ENCODE data around the gene EVA1B. TPM values are rescaled to one million over a fixed set of nuclear protein-coding genes. Genes with fewer than 3 reads are reported as not detected.
A peak's percentile ranks its signal among the peaks of the same experiment; 100 is the strongest.

Gene EVA1B
- total and polyA plus RNA-seq, 10 of the 15 experiments (the other 5 are each of a cell fraction or from before 2014, with no cell fraction given), result 0.15 to 6.4 (median 3.0) TPM; not detected in 2

DNA sequence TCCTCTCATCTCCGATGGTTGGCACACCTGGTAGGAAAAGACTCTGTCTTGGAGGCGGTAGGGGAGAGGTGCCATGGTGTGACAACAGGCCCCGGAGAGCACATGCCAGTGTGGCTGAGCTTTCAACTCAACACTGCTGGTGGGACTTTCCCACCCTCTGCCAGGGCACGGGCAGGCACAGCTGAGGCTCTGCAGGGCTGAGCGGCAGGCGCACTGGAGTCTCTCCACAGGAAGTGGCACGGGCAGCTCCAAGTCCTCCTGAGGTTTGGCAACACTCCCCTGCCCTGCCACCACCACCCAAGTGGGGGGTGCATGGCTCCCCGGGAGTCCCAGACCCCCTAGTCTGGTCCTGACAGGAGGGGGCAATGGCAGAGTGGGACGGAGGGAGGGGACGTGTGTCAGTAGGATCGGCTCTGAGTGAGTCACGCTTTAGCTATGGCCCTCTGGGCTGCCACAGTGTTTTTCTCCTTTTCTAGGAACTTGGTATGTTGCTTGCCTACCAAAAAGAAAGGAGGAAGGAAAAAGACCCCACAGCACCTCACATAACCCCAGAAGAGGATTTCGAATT lies 27.3 kb upstream of the EVA1B start (continued):
- TF ChIP-seq, protein P1, sequence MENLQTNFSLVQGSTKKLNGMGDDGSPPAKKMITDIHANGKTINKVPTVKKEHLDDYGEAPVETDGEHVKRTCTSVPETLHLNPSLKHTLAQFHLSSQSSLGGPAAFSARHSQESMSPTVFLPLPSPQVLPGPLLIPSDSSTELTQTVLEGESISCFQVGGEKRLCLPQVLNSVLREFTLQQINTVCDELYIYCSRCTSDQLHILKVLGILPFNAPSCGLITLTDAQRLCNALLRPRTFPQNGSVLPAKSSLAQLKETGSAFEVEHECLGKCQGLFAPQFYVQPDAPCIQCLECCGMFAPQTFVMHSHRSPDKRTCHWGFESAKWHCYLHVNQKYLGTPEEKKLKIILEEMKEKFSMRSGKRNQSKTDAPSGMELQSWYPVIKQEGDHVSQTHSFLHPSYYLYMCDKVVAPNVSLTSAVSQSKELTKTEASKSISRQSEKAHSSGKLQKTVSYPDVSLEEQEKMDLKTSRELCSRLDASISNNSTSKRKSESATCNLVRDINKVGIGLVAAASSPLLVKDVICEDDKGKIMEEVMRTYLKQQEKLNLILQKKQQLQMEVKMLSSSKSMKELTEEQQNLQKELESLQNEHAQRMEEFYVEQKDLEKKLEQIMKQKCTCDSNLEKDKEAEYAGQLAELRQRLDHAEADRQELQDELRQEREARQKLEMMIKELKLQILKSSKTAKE (IDR thresholded peaks at IDR 0.05; ENCODE audit: low read depth, poor library complexity, severe bottlenecking), result no peak
- no peak for TF ChIP-seq MXI1 (IDR thresholded peaks at IDR 0.05; ENCODE audit: low read depth, low read length)
- TF ChIP-seq BHLHE40 (IDR thresholded peaks at IDR 0.05; ENCODE audit: borderline replicate concordance in 1 of 2, low read depth in 2 of 2, low read length in 1 of 2), result peak in 1 of 2 experiments; percentile 53; a peak in 1 of 4 replicates
- no peak for TF ChIP-seq KLF5 (IDR thresholded peaks at IDR 0.05; ENCODE audit: partially characterized antibody)
- no peak for TF ChIP-seq MYB (IDR thresholded peaks at IDR 0.05; ENCODE audit: borderline replicate concordance, low read depth, low read length)
- no peak for TF ChIP-seq TARDBP (IDR thresholded peaks at IDR 0.05; ENCODE audit: borderline replicate concordance)
- no peak for TF ChIP-seq SMC3 (IDR thresholded peaks at IDR 0.05; ENCODE audit: borderline replicate concordance, low read length)
- no peak for TF ChIP-seq EP300 (IDR thresholded peaks at IDR 0.05; ENCODE audit: borderline replicate concordance in 1 of 2, control insufficient read depth in 1 of 2, low read depth in 2 of 2, low read length in 2 of 2)
- TF ChIP-seq NFIC (IDR thresholded peaks at IDR 0.05; ENCODE audit: low read depth, low read length), result no peak

All from GM12878 (cell line).